Neural cell (in vitro differentiated cells): Measurements from ENCODE around the gene ZNF593. TPM values are rescaled to one million over a fixed set of nuclear protein-coding genes. Genes with fewer than 3 reads are reported as not detected.

Source experiments
- H2AFZ ChIP-seq: fragments of 200-600, 300-800 bp; sonication (generic), shearing (Covaris generic); 2 replicates; pipeline ENCODE4 v1.6.0; 2014; ENCODE audit warnings: low read depth, mild to moderate bottlenecking, antibody characterized with exemption, low read length, moderate library complexity
- H3F3A ChIP-seq: fragments of 200-600 bp; shearing (Covaris generic); 2 replicates; pipeline ENCODE4 v1.6.1; 2016; ENCODE audit warnings: mild to moderate bottlenecking, moderate library complexity, mixed read lengths, antibody characterized with exemption, low read length; ENCODE audit not compliant: insufficient read depth, poor library complexity, severe bottlenecking
- H3K27ac ChIP-seq: fragments of 200-600, 300-800 bp; sonication (generic), shearing (Covaris generic); 2 replicates; pipeline ENCODE4 v1.5.1; 2014; ENCODE audit warnings: mild to moderate bottlenecking, low read length, moderate library complexity
- H3K27me3 ChIP-seq: fragments of 300-800, 200-600 bp; sonication (generic), shearing (Covaris generic); 2 replicates; pipeline ENCODE4 v1.6.0; 2014; ENCODE audit warnings: mild to moderate bottlenecking, low read depth, low read length, moderate library complexity; ENCODE audit not compliant: insufficient read depth
- H3K36me3 ChIP-seq: fragments of 300-800, 200-600 bp; sonication (generic), shearing (Covaris generic); 2 replicates; pipeline ENCODE4 v1.5.1; 2014; ENCODE audit warnings: mild to moderate bottlenecking, antibody characterized with exemption, low read length, moderate library complexity; ENCODE audit not compliant: insufficient read depth
- H3K4me2 ChIP-seq: fragments of 300-800, 200-600 bp; sonication (generic), shearing (Covaris generic); 2 replicates; pipeline ENCODE4 v1.6.0; 2014; ENCODE audit warnings: mild to moderate bottlenecking, low read length
- H3K4me3 ChIP-seq: fragments of 300-800, 200-600 bp; sonication (generic), shearing (Covaris generic); 2 replicates; pipeline ENCODE4 v1.5.1; 2014; ENCODE audit warnings: mild to moderate bottlenecking, low read length, moderate library complexity
- H3K79me2 ChIP-seq: fragments of 200-600 bp; shearing (Covaris generic); replicated peaks from 2 replicates; pipeline ENCODE4 v1.6.0; 2014; ENCODE audit warnings: mild to moderate bottlenecking, low read length, moderate library complexity; ENCODE audit not compliant: insufficient read depth
- H3K9ac ChIP-seq: fragments of 300-800, 200-600 bp; sonication (generic), shearing (Covaris generic); 2 replicates; pipeline ENCODE4 v1.6.1; 2016; ENCODE audit warnings: mild to moderate bottlenecking, low read length, mixed read lengths
- H3K9me2 ChIP-seq: fragments of 200-600 bp; shearing (Covaris generic); 2 replicates; pipeline ENCODE4 v1.6.1; 2016; ENCODE audit warnings: mild to moderate bottlenecking, low read length, mixed read lengths; ENCODE audit not compliant: insufficient read depth
- H3K9me3 ChIP-seq: fragments of 200-600, 300-800 bp; sonication (generic), shearing (Covaris generic); 2 replicates; pipeline ENCODE4 v1.6.1; 2016; ENCODE audit warnings: mild to moderate bottlenecking, mixed run types, low read length, moderate library complexity, mixed read lengths
- H4K20me1 ChIP-seq: fragments of 200-600 bp; shearing (Covaris generic); 2 replicates; pipeline ENCODE4 v1.6.1; 2016; ENCODE audit warnings: mild to moderate bottlenecking, mixed run types; ENCODE audit not compliant: insufficient read depth
- CTCF ChIP-seq: fragments of 450-650 bp; IDR thresholded peaks from 2 replicates; pipeline ENCODE4 v1.5.1; 2014; ENCODE audit warnings: antibody characterized with exemption, mild to moderate bottlenecking, moderate library complexity; ENCODE audit not compliant: poor library complexity, severe bottlenecking
- EP300 ChIP-seq: fragments of 450-650 bp; conservative IDR thresholded peaks from 2 replicates; pipeline ENCODE4 v1.6.1; 2014; ENCODE audit warnings: antibody characterized with exemption, mild to moderate bottlenecking, moderate library complexity; ENCODE audit not compliant: poor library complexity, severe bottlenecking
- EZH2 ChIP-seq: fragments of 200-600, 300-800 bp; shearing (Covaris generic), sonication (generic); IDR thresholded peaks from 2 replicates; pipeline ENCODE4 v1.6.1; 2014; ENCODE audit warnings: antibody characterized with exemption, low read length, borderline replicate concordance, mild to moderate bottlenecking; ENCODE audit not compliant: insufficient read depth, poor library complexity, severe bottlenecking
- MXI1 ChIP-seq: fragments of 450-650 bp; conservative IDR thresholded peaks from 2 replicates; pipeline ENCODE4 v1.6.1; 2014; ENCODE audit warnings: antibody characterized with exemption, mild to moderate bottlenecking; ENCODE audit not compliant: poor library complexity, severe bottlenecking
- POLR2AphosphoS5 ChIP-seq: IDR thresholded peaks from 2 replicates; pipeline ENCODE4 v1.6.1; 2012
- RAD21 ChIP-seq: fragments of 450-650 bp; conservative IDR thresholded peaks from 2 replicates; pipeline ENCODE4 v1.6.1; 2014; ENCODE audit warnings: antibody characterized with exemption, mild to moderate bottlenecking, moderate library complexity
- REST ChIP-seq: IDR thresholded peaks from 2 replicates; pipeline ENCODE4 v1.6.1; 2012; ENCODE audit warnings: borderline replicate concordance
- SMC3 ChIP-seq: fragments of 450-650 bp; conservative IDR thresholded peaks from 2 replicates; pipeline ENCODE4 v1.6.1; 2014; ENCODE audit warnings: antibody characterized with exemption, mild to moderate bottlenecking, moderate library complexity; ENCODE audit not compliant: poor library complexity
- TAF1 ChIP-seq: IDR thresholded peaks from 2 replicates; pipeline ENCODE4 v1.6.1; 2012; ENCODE audit warnings: low read depth
- polyA plus RNA-seq: library from polyadenylated mRNA; depleted of rRNA; stranded (reverse); fragments of >200 nt; gene quantifications from 2 replicates; pipeline ENCODE4 v1.2.3, GENCODE V29; 2014

Gene ZNF593
- polyA plus RNA-seq, 1 donor from 2014 or later, result 25.0 TPM

- H3K9me2 ChIP-seq, result no peaks in the 10 kb centered on the region
- H3K27ac ChIP-seq, result no peak overlapping the region
- H3K27me3 ChIP-seq, result no peaks in the 10 kb centered on the region
- no peak overlapping the region for H3K4me2 ChIP-seq
- H3K36me3 ChIP-seq, result no peaks in the 10 kb centered on the region
- TF ChIP-seq MXI1, result no peak
- no peak for TF ChIP-seq EP300
- TF ChIP-seq REST, result no peak
- TF ChIP-seq CTCF, result no peak
- H4K20me1 ChIP-seq, result no peaks in the 10 kb centered on the region
- no peaks in the 10 kb centered on the region for H3F3A ChIP-seq
- no peaks in the 10 kb centered on the region for H3K9me3 ChIP-seq
- H3K9ac ChIP-seq, result no peak overlapping the region
- no peak overlapping the region for H3K4me3 ChIP-seq
- no peak overlapping the region for H2AFZ ChIP-seq
- no peaks in the 10 kb centered on the region for H3K79me2 ChIP-seq
These were observed 37.4 kb upstream of the ZNF593 start for GRCh38 chr1:26132128-26132833.

GRCh38 chr1:26132834-26133167, 36.9 kb upstream of the ZNF593 start:
- H3K79me2 ChIP-seq, result no peaks in the 10 kb centered on the region
- no peak overlapping the region for H3K27ac ChIP-seq
- H2AFZ ChIP-seq, result no peak overlapping the region
- no peaks in the 10 kb centered on the region for H3K27me3 ChIP-seq
- H3K4me3 ChIP-seq, result no peak overlapping the region
- H3K9ac ChIP-seq, result no peak overlapping the region
- H4K20me1 ChIP-seq, result no peaks in the 10 kb centered on the region
- no peaks in the 10 kb centered on the region for H3K9me3 ChIP-seq
- no peaks in the 10 kb centered on the region for H3K9me2 ChIP-seq
- no peaks in the 10 kb centered on the region for H3F3A ChIP-seq
- no peak for TF ChIP-seq MXI1
- no peak for TF ChIP-seq RAD21
- no peak for TF ChIP-seq CTCF
- TF ChIP-seq EZH2, result no peak
- no peak for TF ChIP-seq REST
- TF ChIP-seq SMC3, result no peak
- no peak for TF ChIP-seq POLR2AphosphoS5
- TF ChIP-seq TAF1, result no peak
- no peaks in the 10 kb centered on the region for H3K36me3 ChIP-seq
- no peak overlapping the region for H3K4me2 ChIP-seq
